ENCODE data around the gene PLEKHG4. TPM values are rescaled to one million over a fixed set of nuclear protein-coding genes. Genes with fewer than 3 reads are reported as not detected.

PLEKHG4 gene
- 15.4 and 22.4 TPM in 2 replicates for total RNA-seq

GRCh38 chr16:67279296-67280089 lies at the start of gene PLEKHG4:
PLEKHG4 (plus strand) TSS chr16:67279532; CDS start chr16:67280045, 513 bp downstream.
- DNase-seq (ENCODE audit: extremely low read depth, low read depth, low spot score): no peak

- DNase-seq (ENCODE audit: extremely low read depth, low read depth, low spot score): no peak
Measured at GRCh38 chr16:67229906-67230808, 49.2 kb upstream of the PLEKHG4 start.

GRCh38 chr16:67230809-67231660 lies 48.3 kb upstream of the PLEKHG4 start:
- DNase-seq (ENCODE audit: extremely low read depth, low read depth, low spot score): no peak

- DNase-seq (ENCODE audit: extremely low read depth, low read depth, low spot score): no peak
Measured at GRCh38 chr16:67233596-67233995, 45.7 kb upstream of the PLEKHG4 start.

- no peak for DNase-seq (ENCODE audit: extremely low read depth, low read depth, low spot score)
Measured at GRCh38 chr16:67234180-67234597, 45.1 kb upstream of the PLEKHG4 start.

GRCh38 chr16:67235816-67236562 lies 43.3 kb upstream of the PLEKHG4 start:
- no peak for DNase-seq (ENCODE audit: extremely low read depth, low read depth, low spot score)

- DNase-seq (ENCODE audit: extremely low read depth, low read depth, low spot score): no peak
Measured at GRCh38 chr16:67236563-67237395, 42.6 kb upstream of the PLEKHG4 start.

GRCh38 chr16:67237396-67238277 lies 41.7 kb upstream of the PLEKHG4 start:
- DNase-seq (ENCODE audit: extremely low read depth, low read depth, low spot score): no peak

- DNase-seq (ENCODE audit: extremely low read depth, low read depth, low spot score): no peak
Measured at GRCh38 chr16:67238278-67238575, 41.1 kb upstream of the PLEKHG4 start.

GRCh38 chr16:67238806-67239470 lies 40.4 kb upstream of the PLEKHG4 start:
- no peak for DNase-seq (ENCODE audit: extremely low read depth, low read depth, low spot score)

- DNase-seq (ENCODE audit: extremely low read depth, low read depth, low spot score): no peak
Measured at GRCh38 chr16:67240506-67240905, 38.8 kb upstream of the PLEKHG4 start.

- no peak for DNase-seq (ENCODE audit: extremely low read depth, low read depth, low spot score)
Measured at GRCh38 chr16:67241008-67241900, 38.1 kb upstream of the PLEKHG4 start.

GRCh38 chr16:67242138-67242730 lies 37.1 kb upstream of the PLEKHG4 start:
- no peak for DNase-seq (ENCODE audit: extremely low read depth, low read depth, low spot score)

- no peak for DNase-seq (ENCODE audit: extremely low read depth, low read depth, low spot score)
Measured at GRCh38 chr16:67243481-67243880, 35.9 kb upstream of the PLEKHG4 start.

- no peak for DNase-seq (ENCODE audit: extremely low read depth, low read depth, low spot score)
Measured at GRCh38 chr16:67244387-67245185, 34.7 kb upstream of the PLEKHG4 start.

- no peak for DNase-seq (ENCODE audit: extremely low read depth, low read depth, low spot score)
Measured at GRCh38 chr16:67245186-67245585, 34.1 kb upstream of the PLEKHG4 start.
